Hindlimb muscle (tissue), 1 donor: Measurements from ENCODE around the gene FBN1. TPM values are rescaled to one million over a fixed set of nuclear protein-coding genes. Genes with fewer than 3 reads are reported as not detected.

Experiments
- DNase-seq: peaks from one replicate; pipeline ENCODE4 v3.0.0-alpha.2; 2013
- polyA plus RNA-seq: library from polyadenylated mRNA; unstranded; fragments of 120-200 nt; gene quantifications from one replicate; pipeline ENCODE4 v1.2.1, GENCODE V29; 2013; ENCODE audit not compliant: insufficient read length

FBN1 gene
- polyA plus RNA-seq, 1 donor: 180 TPM

DNA sequence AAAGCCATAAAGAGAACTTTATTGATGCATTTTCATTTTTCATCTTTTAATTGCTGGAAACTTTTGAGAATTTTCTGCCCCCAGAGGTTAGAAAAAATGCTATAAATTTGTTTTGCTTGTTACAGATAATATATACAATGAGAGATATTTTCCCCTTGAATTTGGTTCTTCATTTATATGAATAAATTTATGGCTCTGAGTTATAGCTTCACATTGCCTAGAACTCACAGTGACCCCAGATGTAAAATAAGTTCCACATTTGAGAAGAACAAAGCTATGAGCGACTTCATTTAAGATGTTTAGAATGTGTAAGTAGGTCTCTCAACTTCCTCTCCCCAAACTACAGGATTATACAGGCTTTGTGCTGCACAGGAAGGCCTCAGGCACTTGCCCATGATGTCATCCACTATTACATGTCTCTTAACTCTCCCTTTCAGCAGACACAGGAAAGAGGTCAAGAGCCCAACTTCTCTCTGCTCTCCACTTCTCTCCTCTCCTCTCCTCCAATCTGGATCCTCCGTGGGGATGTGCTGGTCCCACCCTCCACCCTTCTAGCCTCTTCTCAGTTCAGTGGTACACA, 221.5 kb downstream of the FBN1 start:
- no peak for DNase-seq

DNA sequence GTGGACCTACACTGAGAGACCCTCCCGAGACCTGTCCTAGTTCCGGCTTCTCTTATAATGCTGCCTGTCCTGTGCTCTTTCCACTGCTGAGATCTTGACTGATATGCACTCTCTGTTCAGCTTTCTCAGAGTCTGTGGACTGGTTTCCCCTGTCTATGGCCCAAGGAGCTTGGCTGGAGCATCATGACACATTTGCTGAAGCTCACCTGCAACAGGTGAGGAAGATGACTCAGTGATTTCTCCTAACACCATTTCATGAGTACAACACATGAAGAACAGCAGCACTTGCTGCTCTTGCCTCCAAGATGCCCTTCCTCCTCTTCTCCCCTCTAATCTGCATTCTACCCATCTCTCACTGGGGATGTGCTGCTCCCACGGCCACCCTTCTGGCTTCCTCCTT, 222.2 kb downstream of the FBN1 start:
- DNase-seq: no peak

DNA sequence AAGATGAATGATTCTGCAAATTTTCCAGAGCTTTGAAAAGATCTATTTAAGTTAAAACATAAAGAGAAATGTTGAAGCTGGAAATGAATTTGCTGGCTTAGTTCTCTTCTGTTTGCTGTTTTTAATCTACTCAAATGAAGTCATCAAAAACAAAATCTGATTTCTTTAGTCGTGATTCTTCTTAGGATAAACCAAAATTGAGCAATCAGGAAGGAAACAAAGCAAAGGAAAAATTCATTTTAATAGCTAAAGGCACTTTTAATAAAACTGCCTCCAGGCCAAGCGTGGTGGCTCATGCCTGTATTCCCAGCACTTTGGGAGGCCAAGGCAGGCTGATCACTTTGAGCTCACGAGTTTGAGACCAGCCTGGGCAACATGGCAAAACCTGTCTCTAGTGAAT, 223.1 kb downstream of the FBN1 start:
- DNase-seq: no peak

DNA sequence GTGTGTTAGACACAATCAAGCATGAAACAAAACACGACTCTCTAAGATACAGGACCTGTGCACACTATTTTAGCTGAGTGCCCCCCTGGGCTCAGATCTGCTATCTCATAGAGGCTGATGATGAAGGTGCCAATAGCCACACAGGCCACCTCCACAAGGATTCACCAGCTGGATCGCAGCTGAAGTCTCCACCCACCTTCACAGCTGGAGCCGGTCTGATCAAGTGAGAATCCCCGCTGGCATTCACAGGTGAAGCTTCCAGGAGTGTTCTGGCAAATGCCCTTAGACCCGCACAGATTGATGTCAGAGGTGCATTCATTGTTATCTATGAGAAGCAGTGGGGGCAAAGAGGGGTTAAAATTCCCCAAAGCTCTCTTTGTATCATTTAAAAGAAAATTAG, 224.1 kb downstream of the FBN1 start:
- DNase-seq: no peak

DNA sequence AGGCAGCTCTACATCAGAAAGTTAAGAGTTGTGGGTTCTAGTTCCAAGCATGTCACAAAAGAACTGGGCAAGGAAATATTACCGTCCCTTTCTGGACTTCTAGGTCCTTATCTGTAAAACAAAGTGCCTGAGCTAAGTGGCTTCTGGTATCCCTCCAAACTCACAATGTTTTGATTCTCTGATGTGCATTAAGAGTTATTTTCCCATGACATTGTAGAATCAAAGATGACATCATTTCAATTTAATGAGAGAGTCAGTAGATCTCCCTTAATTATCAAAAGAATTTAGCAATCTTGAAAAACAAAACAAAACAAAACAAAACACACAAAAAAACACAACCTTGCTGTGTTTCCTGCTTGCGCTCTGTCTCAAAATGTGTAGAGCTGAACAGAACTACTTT, 225.6 kb downstream of the FBN1 start:
- DNase-seq: no peak

DNA sequence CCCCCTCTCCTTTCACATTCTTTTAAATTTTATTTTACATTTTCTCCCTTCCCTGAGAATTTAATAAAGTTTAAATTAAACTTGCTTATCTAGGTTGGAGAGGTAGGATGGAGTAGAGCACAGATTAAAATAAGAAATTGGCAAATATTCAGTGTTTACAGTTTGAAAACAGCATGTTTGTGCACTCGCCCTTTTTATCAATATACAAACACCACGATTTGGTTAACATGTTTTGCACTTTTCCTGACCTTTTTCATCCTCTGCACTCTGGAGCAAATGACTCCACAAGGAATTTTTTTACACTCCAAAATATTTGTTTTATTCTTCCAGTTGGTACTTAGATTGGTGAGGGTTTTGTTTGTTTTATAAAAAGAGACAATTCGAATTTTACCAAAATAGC, 227.2 kb downstream of the FBN1 start:
- DNase-seq: no peak

DNA sequence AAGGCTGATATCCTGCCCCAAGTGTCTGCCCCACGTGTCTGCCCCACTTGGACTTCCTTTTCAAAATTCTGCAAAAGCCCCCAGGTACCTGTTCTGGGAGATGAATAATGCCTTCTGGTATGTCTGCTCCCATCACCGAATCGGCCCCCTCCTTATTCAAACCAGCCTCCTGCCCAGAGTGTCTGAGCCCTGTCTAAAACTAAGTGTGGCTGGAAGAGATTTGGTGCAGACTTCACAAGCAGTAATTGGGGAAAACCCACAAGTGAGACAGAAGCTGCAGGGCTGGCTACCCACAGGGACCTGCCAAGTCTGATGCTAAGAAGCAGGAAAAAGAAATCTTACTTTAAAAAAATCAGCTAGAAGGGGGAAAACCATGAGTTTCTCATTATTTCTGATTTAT, 229.2 kb downstream of the FBN1 start:
- no peak for DNase-seq

DNA sequence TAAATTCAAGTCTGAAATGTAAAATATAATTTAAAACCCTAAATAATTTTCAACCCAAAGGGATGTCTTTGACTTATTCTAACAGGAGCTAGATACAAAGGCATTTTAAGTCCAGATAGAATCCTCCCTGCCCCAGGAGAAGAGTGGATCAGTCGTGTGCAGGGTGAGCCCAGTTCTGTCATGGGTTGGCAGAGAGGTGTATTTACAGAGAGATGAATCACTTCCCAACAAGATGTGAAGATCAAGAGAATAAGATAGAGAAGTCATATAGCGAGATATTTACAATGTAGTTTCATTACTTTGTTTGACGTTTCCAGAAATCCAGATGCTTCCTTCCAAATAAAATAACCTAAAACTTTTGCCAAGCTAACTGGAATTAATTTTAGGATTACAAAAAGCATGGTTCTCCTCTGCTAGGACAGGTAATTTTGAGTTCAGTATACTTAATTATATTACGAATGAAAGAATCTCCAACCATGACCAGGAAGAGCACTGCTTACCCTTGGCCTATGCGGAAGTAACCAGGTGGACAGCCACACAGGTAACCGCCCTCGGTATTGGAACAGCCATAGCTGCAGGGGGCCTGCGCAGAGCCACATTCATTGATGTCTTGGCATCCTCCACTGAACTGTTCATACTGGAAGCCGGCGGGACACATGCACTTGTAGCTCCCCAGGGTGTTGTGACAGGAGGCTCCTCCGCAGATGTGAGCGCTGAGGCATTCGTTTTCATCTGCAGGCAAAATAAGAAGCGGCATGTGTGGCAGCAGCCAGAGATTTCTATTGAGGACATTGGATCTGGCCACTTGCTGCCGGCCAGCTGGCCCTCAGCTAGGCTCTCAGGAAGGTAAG, 230.2 kb downstream of the FBN1 start:
- no peak for DNase-seq

DNA sequence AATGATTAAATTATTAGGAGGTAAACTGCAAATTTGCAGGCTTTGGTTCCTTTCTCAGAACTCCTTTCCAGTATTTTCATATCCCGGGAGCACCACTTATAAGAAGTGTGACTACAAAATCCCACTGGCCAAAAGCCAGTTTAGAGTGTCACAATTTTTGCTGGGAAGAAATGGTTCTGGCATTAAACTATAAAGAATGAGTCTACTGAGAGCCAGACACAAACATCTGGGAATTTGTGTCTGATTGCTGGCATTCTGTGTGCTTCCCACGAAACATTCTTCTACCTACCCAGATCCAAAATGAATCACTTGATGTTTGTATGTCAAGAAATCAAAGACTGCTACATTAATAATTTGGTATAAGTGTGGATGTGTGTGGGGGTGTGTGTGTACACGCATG, 231.5 kb downstream of the FBN1 start:
- no peak for DNase-seq

DNA sequence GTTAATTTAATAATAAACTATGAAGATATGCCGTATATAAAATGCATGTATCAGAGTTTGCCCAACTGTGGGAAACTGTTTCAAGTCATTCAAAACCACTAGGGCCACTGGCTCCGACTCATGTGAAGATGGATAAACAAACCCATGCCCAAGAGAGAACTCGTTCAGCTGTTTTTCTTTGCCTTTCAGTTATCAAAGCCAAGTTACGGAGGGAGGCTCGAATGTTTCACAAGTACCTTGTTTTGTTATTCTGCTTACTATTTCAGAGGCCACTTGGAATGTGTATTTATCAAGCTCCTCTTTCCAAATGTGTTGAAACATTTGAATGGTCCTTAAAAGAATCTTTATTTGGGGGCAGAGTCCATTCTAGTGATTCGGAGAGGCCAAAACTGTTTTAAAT, 232.2 kb downstream of the FBN1 start:
- no peak for DNase-seq

DNA sequence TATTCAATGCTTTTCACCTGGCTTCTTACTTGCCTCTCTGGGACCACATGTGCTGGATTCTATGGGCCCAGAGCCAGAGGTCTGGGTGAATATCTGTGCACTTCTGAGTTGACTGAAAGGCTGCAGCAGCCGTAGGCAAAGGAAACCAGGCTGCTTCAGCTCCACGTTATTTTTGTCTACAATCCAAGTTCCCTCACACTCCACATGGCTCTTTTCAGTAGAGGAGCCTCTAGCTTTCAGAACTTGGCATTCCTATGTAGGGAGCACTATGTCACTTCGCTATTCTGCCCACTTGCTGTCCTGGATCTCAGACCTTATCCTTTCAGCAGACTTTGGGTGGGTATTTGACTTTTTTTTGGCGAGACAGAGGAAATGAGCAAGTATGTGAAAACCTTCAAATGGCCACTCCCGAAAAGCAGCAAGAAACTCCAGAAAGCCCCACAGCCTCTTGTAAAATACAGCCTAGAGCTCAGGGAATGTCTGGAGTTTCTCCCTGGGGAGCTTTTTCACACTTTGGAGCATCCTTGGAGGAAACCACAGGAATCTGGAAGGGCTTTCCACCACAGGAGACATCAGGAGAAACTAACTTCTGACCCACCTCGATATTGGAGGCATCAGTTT, 233.4 kb downstream of the FBN1 start:
- DNase-seq: no peak

DNA sequence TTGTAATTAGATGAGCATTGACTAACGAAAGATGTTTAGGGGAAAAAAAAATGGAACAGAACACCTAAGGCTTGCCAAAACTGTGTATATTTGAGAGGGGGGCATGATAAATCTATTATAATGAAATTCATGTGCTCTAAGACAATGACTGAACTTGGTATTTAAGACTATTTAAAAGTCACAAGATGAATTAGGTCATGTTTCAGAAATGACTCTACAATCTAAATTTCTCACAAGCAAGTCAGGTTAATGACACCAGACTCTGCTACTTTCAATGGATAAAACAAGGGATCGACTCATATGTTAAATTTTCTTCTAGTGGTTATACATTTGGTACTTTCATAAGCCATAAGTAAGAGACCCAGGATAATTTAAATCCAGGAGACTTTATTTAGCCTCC, 235.9 kb downstream of the FBN1 start:
- DNase-seq: no peak

DNA sequence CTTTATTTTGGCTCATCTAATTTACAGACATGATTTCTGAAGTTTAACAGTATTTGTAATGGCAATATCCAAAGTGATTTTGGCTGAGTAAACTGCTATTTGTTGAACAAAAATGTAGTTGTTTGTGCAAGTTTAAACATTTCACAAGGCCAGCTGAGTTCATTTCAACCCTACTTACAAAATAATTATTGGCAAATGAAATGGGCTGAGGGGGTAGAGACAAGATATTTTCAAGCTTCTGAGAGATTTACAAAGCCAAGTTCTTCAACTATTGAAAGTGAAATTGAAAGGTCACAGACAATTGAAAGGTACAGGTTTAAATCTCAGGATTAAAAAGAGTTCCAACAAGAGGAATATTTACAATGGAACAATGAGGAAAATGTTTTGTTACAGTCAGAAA, 237.2 kb downstream of the FBN1 start:
- DNase-seq: no peak

DNA sequence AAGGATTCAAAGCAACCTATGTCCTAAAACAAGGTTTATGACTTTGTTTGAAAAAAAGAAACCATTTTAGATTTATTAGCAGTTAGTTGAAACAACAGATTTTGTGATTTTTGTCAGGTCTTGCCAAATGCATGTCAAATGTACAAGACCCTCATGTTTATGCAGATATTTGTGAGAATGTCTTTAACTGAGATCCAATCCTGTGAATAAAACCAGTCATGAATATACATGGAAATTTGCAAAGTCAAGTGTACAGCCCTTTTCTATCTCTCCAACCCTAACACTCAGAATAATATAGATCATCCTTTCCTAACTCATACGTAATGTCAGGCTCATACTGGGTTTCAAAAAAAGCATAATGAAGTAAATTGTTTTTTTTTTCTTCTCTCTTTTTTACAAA, 237.9 kb downstream of the FBN1 start:
- DNase-seq: no peak

DNA sequence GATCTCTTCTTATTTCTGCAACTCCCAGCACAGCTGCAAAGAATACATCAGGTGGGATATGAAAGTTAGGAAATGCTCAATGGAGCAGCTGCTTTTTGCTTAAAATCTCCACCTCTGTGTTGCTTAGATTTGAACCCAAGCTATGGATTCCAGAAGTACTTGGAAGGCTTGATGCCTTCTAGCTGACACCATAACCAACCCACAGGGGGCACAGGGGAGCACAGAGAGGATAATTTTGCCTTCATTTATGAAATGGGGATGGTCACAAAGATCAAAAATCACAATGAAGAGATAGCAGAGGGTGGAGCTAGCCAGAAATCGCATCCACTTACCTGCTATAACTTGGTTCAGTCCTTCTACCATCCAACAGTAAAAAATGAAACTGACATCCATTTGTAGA, 238.6 kb downstream of the FBN1 start:
- no peak for DNase-seq

DNA sequence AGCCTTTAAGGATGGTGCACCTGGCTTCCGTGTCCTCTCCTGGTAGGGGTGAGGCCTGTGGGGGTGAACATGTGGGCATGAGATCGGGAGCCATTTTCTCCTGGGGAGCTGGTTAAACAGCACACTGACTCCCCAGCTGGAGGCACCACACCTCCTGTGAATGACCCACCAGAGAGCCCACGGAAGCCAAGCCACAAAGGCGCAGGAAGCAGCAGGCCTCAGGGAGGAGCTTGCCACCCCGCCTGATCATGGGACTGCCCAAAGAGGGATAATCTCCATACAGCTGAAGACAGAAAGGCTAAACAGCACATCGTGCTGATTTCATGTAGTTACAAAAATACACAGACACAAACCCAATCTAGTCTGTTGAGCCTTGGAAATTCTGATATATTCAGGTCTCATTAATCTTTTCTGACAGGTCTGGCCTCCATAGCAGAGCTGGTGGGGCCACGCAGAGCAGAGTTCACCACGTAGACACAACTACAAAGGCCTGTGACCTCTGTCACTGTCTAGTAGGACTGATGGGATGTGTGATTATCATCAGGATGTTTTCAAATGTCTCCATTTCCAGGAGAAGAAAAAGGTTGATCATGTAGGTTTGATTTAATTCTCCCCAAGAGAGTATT, 239.1 kb downstream of the FBN1 start:
- DNase-seq: no peak

DNA sequence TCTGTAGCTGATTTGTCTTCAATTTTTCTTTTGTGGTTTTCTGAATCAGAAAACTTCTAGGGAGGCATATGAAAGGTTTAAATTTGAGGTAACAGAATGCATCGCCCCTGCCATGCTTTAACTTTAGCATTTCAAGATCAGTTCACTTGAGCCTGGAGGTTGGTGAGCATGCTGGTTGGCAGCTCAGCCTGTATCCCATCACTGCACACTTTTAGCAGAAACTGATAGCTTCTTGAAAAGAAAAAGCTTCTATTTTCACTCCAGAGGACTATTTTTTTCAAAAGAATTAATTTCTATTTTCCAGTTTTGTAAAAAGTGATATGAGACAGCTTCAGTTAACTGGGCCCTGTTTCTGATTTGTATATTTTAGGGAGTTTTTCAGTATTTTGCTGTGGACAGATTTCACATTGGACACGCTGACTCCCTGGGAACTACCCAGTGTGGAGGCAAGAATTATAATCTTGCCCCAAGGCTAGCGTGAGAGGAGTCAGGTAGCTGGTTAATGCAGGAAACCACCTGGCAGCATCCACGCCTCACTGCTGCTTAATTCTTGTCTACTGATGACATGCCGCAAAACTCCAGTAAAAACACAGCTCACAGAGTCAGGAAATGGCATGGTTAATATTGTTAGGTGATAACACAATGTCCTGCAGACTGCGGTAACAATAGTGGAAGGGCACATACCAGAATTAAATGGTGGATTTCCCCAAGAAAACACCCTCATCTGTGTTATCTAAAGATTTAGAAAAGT, 242.9 kb downstream of the FBN1 start:
- no peak for DNase-seq

DNA sequence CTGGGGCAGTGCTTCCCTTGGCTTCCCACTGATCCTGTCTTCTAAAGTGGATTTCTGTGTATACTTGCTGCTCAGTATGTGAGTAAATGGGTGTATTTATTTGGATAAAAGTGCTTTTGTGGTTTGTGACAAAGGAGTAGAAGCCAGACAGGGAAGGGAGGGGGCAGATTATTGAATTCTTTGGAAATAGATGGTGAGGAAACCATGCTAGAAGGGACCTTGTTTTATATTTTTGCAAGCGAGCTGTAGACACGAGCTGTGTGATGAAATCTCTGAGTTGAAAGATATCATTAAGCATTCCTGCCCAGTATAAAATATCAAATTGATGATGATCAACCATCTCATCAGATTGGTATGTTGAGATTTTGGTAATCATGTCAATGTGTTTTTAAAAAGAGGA, 245.4 kb downstream of the FBN1 start:
- no peak for DNase-seq

DNA sequence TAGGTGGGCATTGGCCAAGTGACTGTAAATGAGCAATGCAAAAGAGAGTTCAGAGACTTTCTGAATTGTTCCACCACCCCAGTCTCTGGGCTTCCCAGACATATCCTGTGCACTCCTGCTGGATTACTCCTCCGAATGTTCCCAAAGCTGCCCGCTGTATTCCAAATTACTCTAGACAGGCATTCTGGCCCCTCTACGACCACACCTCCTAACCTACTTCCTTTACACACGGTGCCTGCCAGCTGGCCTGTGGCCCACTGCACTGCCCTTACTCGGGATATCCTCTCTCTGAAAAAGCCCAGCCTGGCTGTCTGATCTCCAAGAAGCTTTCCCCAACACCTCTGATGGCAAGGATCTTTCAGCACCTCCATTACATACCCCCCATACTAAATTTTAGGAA, 247.7 kb downstream of the FBN1 start:
- DNase-seq: no peak

DNA sequence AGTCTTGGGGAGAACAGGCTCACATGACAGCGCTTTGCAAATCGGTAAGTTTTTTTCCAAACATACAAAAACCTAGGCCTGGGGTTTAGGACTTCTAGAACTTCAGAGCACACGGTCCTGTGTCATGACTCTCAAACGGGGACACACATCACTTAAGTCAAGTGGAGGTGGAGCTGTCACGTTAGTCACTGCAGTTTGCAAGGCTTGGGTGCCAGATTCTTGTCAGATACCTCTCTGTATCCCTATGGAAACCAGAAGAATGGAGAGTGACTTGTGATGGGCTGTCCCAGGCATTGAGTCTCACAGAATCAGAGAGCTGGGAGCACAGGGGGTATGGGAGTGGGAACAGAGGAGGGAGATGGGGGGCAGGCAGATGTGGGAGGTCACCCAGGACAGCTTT, 249.5 kb downstream of the FBN1 start:
- DNase-seq: no peak

DNA sequence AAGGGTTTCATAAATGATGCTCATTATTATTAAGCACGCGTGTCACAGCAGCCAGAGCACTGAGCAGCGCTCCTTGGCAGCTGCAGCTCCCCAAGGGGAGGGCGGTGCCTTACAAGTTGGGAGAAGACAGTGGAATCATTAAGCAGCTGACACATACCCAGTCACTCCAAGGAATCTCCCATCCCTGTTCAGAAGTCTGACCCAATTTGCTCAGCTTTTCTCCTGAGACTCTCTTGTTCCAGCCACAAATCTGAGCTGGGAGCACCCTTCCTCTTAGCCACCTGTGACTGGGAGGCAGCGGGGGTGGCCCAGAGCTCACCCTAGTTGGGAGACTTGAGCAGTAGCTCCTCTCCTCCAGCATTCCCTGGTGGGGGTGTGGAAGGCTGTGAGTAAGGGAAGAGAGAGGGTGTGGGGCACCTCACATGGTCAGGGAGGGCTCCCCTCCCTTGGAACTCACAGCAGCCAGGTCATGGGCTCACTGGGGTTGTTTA, 249.9 kb downstream of the FBN1 start:
- no peak for DNase-seq

DNA sequence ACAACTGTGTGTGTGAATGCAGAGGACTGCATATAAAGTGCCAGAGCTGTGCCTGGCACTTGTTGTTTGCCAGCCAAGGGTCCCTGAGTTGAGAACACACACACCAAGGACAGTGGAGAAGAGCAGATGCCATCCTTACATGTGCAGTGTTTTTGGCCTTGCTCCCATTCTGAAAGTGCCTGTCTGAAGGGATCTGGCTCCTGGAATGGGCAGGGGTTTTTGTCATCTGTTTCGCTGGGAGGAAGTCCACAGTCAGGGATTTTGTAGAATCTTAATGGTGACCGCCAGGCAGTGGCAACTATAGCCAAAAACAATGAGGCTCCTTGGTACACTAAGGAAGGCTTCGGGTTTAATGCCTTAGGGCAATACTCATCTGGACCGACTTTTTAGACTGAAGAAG, 250.5 kb downstream of the FBN1 start:
- no peak for DNase-seq
